ENCODE results near the gene MXI1.

Gene MXI1

DNA sequence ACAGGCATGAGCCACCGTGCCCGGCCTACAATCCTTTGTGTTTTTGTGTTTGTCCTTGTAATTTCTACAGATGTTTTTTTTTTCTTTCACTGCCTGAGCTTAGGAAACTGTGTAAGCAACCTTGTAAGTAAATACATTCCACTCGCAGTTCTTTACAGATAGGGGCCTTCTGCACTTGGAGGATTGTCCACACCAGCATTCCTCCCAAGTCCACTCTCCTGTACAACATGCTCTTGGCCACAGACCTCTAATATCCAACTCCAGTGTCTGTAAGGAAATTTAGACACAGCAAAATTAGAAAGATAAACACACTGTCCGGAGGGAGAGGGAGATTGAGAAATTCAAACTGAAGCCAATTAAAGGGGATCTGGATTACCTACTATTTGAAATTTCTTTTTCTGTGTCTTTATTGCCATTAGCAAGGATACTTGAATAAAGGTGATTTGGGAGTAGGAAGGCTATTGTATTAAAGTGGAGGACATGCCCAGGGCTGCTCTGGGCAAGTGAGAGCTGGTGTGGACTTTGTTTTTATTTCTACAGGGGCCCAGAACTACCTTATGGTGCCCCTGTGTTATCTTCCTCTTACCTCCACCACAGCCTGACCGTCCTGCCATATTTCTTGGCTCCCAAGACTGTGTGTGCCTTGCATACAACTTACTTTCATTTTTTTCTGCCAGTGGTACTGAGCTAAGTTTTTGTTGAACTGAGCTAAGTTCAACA lies 9.7 kb downstream of the MXI1 start:
- no peak for TF ChIP-seq Cebpa-rat (IDR thresholded peaks at IDR 0.05)
- Histone ChIP-seq H3K9me3 (replicated peaks in 1 of 11) (no peaks in the 10 kb centered on the region), H3K27ac (no peak overlapping the region), H3K4me3 (no peak overlapping the region), H3K27me3 (no peaks in the 10 kb centered on the region), H3K4me1 (peaks cover 61 to 92% (median 72%) of the 10 kb centered on the region in 10 experiments), H4K20me1 (peaks cover 0 to 84% (median 0%) of the 10 kb centered on the region in 11 experiments; a peak in 6 of 22 replicates), H3K4me2 (peak overlapping the region in 2 of 11 experiments; percentile 0 to 1; a peak in 1 of 22 replicates), H3K36me3 (peaks cover 0 to 6% (median 0%) of the 10 kb centered on the region in 11 experiments; a peak in 1 of 22 replicates), H3K9ac (no peak overlapping the region)

DNA sequence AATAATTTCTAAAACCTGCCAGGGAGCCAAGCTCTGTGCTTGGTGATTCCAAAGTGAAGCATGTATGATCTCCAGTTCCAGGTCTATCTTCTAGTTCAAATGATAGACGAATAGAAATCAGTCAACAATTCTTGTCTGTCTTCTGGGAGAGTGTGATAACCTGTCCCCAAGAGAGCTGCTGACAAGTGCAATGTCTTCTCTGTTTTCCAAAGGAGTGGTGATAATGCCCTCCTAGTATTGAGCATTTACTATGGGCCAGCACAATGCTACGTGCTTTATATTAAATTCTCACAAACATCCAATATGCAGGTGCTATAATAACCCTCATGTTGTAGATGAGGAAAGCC lies 10.2 kb downstream of the MXI1 start:
- H3K9me3 ChIP-seq (replicated peaks in 1 of 11): no peaks in the 10 kb centered on the region
- TF ChIP-seq Cebpa-rat (IDR thresholded peaks at IDR 0.05): no peak
- H3K27ac ChIP-seq: no peak overlapping the region
- peaks cover 61 to 92% (median 72%) of the 10 kb centered on the region in 10 experiments for H3K4me1 ChIP-seq
- peak overlapping the region in 3 of 11 experiments; percentile 0 to 79 (median 1); a peak in 5 of 22 replicates for H3K4me2 ChIP-seq
- no peak overlapping the region for H3K4me3 ChIP-seq
- no peaks in the 10 kb centered on the region for H3K27me3 ChIP-seq
- peaks cover 0 to 90% (median 0%) of the 10 kb centered on the region in 11 experiments; a peak in 7 of 22 replicates for H4K20me1 ChIP-seq
- H3K36me3 ChIP-seq: peaks cover 0 to 6% (median 0%) of the 10 kb centered on the region in 11 experiments; a peak in 1 of 22 replicates
- H3K9ac ChIP-seq: no peak overlapping the region

DNA sequence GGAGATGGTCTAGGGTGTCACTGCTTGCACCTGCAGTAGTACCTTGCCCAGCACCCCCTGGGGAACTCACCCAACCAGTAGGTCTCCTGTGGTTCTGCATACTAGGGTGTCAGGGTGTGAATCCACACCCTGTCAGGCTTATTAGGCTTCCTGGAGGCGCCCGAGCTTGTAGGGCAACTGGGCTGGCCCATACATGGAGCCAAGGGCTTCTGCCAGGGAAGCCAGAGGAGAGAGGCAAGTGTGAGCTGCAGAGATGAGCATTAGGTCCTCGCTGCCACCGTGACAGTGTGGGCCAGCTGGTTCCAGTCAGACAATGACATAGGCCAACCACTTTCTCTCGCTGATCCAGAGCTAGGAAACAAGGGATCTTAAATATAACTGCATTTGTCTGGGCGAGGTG lies 11.2 kb downstream of the MXI1 start:
- H4K20me1 ChIP-seq: peaks cover 0 to 84% (median 0%) of the 10 kb centered on the region in 11 experiments; a peak in 7 of 22 replicates
- no peaks in the 10 kb centered on the region for H3K27me3 ChIP-seq
- peak overlapping the region in 1 of 11 experiments; percentile 24; a peak in 1 of 22 replicates for H3K27ac ChIP-seq
- peaks cover 58 to 92% (median 68%) of the 10 kb centered on the region in 10 experiments for H3K4me1 ChIP-seq
- H3K4me3 ChIP-seq: no peak overlapping the region
- no peak for TF ChIP-seq Cebpa-rat (IDR thresholded peaks at IDR 0.05)
- H3K36me3 ChIP-seq: peaks cover 0 to 4% (median 0%) of the 10 kb centered on the region in 11 experiments; a peak in 1 of 22 replicates
- peak overlapping the region; percentile 53 to 79 (median 70); a peak in 21 of 22 replicates for H3K4me2 ChIP-seq
- H3K9me3 ChIP-seq (replicated peaks in 1 of 11): no peaks in the 10 kb centered on the region
- H3K9ac ChIP-seq: no peak overlapping the region; a peak in 1 of 22 replicates

DNA sequence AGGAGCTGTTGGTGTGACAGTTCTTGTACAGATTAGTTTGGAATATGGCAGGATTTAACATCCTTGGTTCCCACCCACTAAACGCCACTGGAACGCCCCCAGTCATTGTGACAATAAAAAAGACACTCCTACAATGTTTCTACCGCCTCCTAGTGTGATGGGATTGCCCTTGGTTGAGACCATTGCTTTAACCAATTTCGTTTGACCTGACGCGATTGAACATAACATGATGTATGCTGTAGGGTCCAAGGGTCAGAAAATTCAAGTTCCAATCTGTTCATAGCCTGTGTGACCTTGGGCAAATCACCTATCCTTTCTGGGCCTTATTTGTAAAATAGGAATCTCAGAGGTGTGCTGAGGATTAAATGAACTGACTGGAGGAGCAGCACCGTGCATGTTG lies 12.5 kb downstream of the MXI1 start:
- H3K9ac ChIP-seq: no peak overlapping the region
- no peak for TF ChIP-seq Cebpa-rat (IDR thresholded peaks at IDR 0.05)
- no peaks in the 10 kb centered on the region for H3K36me3 ChIP-seq
- H4K20me1 ChIP-seq: peaks cover 0 to 76% (median 0%) of the 10 kb centered on the region in 11 experiments; a peak in 7 of 22 replicates
- H3K9me3 ChIP-seq (replicated peaks in 1 of 11): no peaks in the 10 kb centered on the region
- peak overlapping the region in 3 of 11 experiments; percentile 7 to 94 (median 43); a peak in 4 of 22 replicates for H3K4me2 ChIP-seq
- peaks cover 46 to 86% (median 55%) of the 10 kb centered on the region in 10 experiments for H3K4me1 ChIP-seq
- no peaks in the 10 kb centered on the region for H3K27me3 ChIP-seq
- H3K4me3 ChIP-seq: no peak overlapping the region
- H3K27ac ChIP-seq: no peak overlapping the region

DNA sequence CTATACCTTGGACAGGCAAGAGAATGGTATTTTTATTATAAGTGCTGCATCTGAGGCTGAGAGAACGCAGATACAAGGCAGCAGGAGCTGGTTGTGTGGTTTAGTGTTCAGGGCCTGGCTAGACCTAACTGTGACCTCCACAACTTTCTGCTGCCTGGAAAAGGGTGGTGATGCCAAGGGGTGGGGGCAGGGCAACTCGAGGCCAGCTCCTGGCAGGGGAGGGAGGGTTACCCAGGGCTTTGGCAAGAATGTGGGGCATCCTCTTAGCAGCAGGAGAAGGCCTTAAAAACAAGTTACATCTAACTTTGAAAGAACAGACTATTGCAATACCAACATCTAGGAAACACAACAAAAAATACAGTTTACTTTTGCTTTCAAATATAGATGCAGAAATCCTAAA lies 13.0 kb downstream of the MXI1 start:
- Histone ChIP-seq H3K9ac (no peak overlapping the region), H3K27ac (no peak overlapping the region), H4K20me1 (peaks cover 0 to 71% (median 0%) of the 10 kb centered on the region in 11 experiments; a peak in 7 of 22 replicates), H3K36me3 (no peaks in the 10 kb centered on the region), H3K9me3 (replicated peaks in 1 of 11) (no peaks in the 10 kb centered on the region), H3K4me1 (peaks cover 46 to 86% (median 55%) of the 10 kb centered on the region in 10 experiments), H3K27me3 (no peaks in the 10 kb centered on the region), H3K4me3 (no peak overlapping the region), H3K4me2 (peak overlapping the region in 6 of 11 experiments; percentile 7 to 94 (median 64); a peak in 7 of 22 replicates)
- no peak for TF ChIP-seq Cebpa-rat (IDR thresholded peaks at IDR 0.05)

DNA sequence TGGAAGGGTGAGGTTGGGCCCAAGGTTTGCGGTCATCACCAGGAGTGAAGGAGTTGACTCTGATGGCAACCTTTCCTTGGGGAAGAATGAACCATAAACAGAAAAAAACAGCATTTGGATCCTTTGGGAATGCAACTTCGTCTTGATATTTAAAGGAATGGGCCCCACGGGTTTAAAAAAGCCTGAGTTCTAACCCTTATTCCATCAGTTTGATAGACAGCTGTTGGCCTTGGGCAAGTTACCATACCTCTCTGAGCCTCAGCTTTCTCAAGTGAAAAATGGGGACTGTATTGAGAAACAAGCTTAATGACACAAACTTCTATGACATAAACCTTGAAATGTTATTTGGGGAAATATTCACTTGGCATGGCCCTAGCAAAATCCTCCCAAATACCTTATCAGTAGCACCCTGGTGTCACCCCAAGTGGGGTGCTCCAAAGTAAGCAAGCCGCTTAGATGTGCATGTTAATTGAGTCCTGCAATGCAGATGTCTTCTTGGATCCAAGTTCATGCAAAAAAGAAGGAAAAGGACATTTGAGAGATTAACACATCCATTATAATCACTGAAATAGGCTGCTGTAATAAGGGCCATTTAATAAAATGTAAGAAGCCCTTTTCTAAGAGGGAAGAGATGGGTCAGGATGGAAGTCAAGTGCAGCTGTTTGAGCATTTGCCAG lies 13.8 kb downstream of the MXI1 start:
- H3K27me3 ChIP-seq: no peaks in the 10 kb centered on the region
- TF ChIP-seq Cebpa-rat (IDR thresholded peaks at IDR 0.05): no peak
- H3K4me2 ChIP-seq: peak overlapping the region; percentile 52 to 94 (median 76)
- peak overlapping the region in 10 of 11 experiments; percentile 2 to 78 (median 60); a peak in 18 of 22 replicates for H3K9ac ChIP-seq
- peaks cover 0 to 63% (median 0%) of the 10 kb centered on the region in 11 experiments; a peak in 7 of 22 replicates for H4K20me1 ChIP-seq
- H3K4me3 ChIP-seq: peak overlapping the region in 8 of 10 experiments; percentile 5 to 63 (median 42); a peak in 11 of 20 replicates
- no peaks in the 10 kb centered on the region for H3K36me3 ChIP-seq
- H3K27ac ChIP-seq: peak overlapping the region in 6 of 11 experiments; percentile 4 to 68 (median 36); a peak in 7 of 22 replicates
- H3K9me3 ChIP-seq (replicated peaks in 1 of 11): no peaks in the 10 kb centered on the region
- peaks cover 41 to 80% (median 50%) of the 10 kb centered on the region in 10 experiments for H3K4me1 ChIP-seq

DNA sequence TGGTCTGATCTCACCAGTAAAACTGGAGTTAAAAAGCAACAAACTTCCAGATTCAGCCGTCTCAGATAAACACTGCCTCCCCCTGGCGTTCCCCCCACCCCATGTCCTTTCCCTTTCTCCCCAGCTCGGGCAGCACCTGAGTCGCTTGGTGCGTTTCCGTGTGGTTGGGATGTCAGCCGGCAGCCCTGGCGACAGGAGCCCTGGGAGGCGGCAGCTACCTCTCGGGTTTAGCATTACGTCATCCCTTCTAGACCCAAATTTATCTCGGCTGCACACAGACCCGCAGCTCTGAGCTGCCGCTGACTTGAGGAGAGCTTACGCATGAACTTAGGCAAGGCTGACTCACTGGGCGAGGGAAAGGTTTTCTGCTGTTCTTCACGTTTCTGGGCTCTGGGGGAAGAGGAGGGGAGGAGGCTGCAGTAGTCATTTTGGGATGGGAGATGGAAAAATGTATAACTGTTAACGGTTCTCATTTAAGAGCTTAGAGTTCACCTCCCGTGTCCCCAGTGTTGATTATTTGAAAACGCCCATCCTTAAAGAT lies 14.4 kb downstream of the MXI1 start:
- peaks cover 41 to 77% (median 50%) of the 10 kb centered on the region in 10 experiments for H3K4me1 ChIP-seq
- peak overlapping the region in 8 of 10 experiments; percentile 5 to 63 (median 42); a peak in 12 of 20 replicates for H3K4me3 ChIP-seq
- no peaks in the 10 kb centered on the region for H3K27me3 ChIP-seq
- peak overlapping the region in 6 of 11 experiments; percentile 4 to 68 (median 36); a peak in 7 of 22 replicates for H3K27ac ChIP-seq
- peak overlapping the region; percentile 52 to 94 (median 76) for H3K4me2 ChIP-seq
- H3K9me3 ChIP-seq (replicated peaks in 1 of 11): no peaks in the 10 kb centered on the region
- H3K36me3 ChIP-seq: no peaks in the 10 kb centered on the region
- TF ChIP-seq Cebpa-rat (IDR thresholded peaks at IDR 0.05): peak in 1 of 11 experiments; percentile 62; a peak in 1 of 22 replicates
- H3K9ac ChIP-seq: peak overlapping the region in 10 of 11 experiments; percentile 2 to 78 (median 60); a peak in 19 of 22 replicates
- peaks cover 0 to 57% (median 0%) of the 10 kb centered on the region in 11 experiments; a peak in 7 of 22 replicates for H4K20me1 ChIP-seq

DNA sequence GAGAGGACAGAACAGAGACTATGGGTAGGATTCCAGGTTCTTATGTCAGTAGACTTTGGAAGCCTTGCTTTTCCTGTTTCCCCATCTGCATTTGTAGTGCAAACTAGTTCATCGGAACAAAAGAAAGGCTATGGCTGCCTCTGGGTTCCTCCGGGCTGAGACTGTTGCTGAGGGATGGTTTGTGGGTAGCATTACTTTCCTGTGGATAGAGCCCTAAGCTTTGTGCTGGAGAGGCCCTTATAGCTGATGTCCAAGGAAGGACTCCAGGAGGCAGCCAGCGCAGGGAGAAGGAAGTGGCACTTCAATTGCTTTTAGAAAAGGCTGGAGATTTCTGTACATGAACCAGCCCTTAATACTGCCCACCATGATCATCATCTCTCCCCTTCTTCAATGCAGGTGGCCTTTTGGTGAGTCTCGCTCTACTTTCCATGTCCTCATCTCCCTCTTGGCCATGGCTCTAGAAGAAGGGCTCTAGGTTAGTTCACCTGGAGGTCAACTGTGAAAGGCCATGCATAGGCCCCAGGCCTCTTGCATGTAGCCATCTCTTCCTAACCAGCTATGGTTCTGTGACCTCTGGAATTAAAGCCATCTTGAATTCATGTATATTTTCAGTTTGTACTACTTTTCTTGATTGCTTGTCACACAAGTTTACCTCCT lies 15.4 kb downstream of the MXI1 start:
- Histone ChIP-seq H3K9me3 (replicated peaks in 1 of 11) (no peaks in the 10 kb centered on the region), H3K36me3 (no peaks in the 10 kb centered on the region), H3K27ac (peak overlapping the region in 1 of 11 experiments; percentile 68; a peak in 2 of 22 replicates), H3K27me3 (no peaks in the 10 kb centered on the region), H4K20me1 (peaks cover 0 to 53% (median 0%) of the 10 kb centered on the region in 11 experiments; a peak in 7 of 22 replicates), H3K4me2 (peak overlapping the region; percentile 52 to 94 (median 76); a peak in 18 of 22 replicates), H3K4me3 (no peak overlapping the region), H3K4me1 (peaks cover 45 to 74% (median 53%) of the 10 kb centered on the region in 10 experiments), H3K9ac (peak overlapping the region in 3 of 11 experiments; percentile 68 to 71 (median 68); a peak in 3 of 22 replicates)
- no peak for TF ChIP-seq Cebpa-rat (IDR thresholded peaks at IDR 0.05)
